T-cell (primary cell): ENCODE results near the gene CA6. TPM values are rescaled to one million over a fixed set of nuclear protein-coding genes. Genes with fewer than 3 reads are reported as not detected.

ENCODE experiments used
- ATAC-seq, 4 experiments: fragments of 200-7000 bp in 3 of 4; fragments of 150-1000 bp in 1 of 4; cut with Tn5 transposase; replicated peaks in 1 of 4; 1 replicate in 3 of 4; 2 replicates in 1 of 4; pipeline ENCODE4 v1.10.0; 2021; ENCODE audit warnings: moderate library complexity in 3 of 4, mild to moderate bottlenecking in 2 of 4, moderate number of reproducible peaks in 1 of 4
- CTCF ChIA-PET, 2 donors: fragments of 300-600 bp; sonication (Branson Sonifier 250); formaldehyde crosslinking; loops; one replicate each; lab custom pipeline; 2022; ENCODE audit warnings: antibody characterized with exemption in 2 of 2; lab: Charles Lee
- POLR2A ChIA-PET, 2 donors: fragments of 300-600 bp; sonication (Branson Sonifier 250); formaldehyde crosslinking; loops; one replicate each; lab custom pipeline; 2022; ENCODE audit warnings: antibody characterized with exemption in 2 of 2; lab: Charles Lee
- DNase-seq, 35 experiments: peaks; one replicate each; pipeline versions ENCODE4 v3.0.0 to v3.0.0-alpha.2; 2013 to 2023
- H3K27ac ChIP-seq: one replicate; pipeline ENCODE4 v1.5.1; 2013; ENCODE audit warnings: low read length
- H3K27me3 ChIP-seq, 2 experiments: replicated peaks in 1 of 2; 1 replicate in 1 of 2; 2 replicates in 1 of 2; pipeline versions ENCODE4 v1.6.1 to v1.7.0; 2013; ENCODE audit warnings: low read length in 1 of 2, mixed read lengths in 1 of 2; ENCODE audit not compliant: control insufficient read depth in 2 of 2, insufficient read depth in 2 of 2; ENCODE audit errors: extremely low read depth in 1 of 2
- H3K36me3 ChIP-seq, 2 donors: 1 replicate in 1 of 2; 2 replicates in 1 of 2; pipeline versions ENCODE4 v1.6.1 to v1.7.0; 2013; ENCODE audit warnings: low read length in 1 of 2; ENCODE audit not compliant: control insufficient read depth in 2 of 2, insufficient read depth in 1 of 2; ENCODE audit errors: extremely low read depth in 1 of 2
- H3K4me1 ChIP-seq, 2 experiments: 1 replicate in 1 of 2; 2 replicates in 1 of 2; pipeline versions ENCODE4 v1.6.1 to v1.7.0; 2013; ENCODE audit warnings: low read length in 2 of 2, mixed read lengths in 1 of 2; ENCODE audit not compliant: insufficient read depth in 2 of 2, control insufficient read depth in 1 of 2; ENCODE audit errors: extremely low read depth in 1 of 2
- H3K4me3 ChIP-seq, 2 donors: 1 replicate in 1 of 2; 2 replicates in 1 of 2; pipeline versions ENCODE4 v1.5.1 to v1.7.0; 2013; ENCODE audit warnings: mild to moderate bottlenecking in 2 of 2, low read length in 1 of 2, moderate library complexity in 1 of 2; ENCODE audit not compliant: control insufficient read depth in 1 of 2; ENCODE audit errors: extremely low read depth in 1 of 2
- H3K9me3 ChIP-seq: 2 replicates; pipeline ENCODE4 v1.7.0; 2013
- H3K27ac Mint-ChIP-seq, 2 donors: one replicate each; pipeline ENCODE4 v1.8.0; 2020 to 2021; ENCODE audit warnings: mild to moderate bottlenecking in 2 of 2, mixed read lengths in 2 of 2
- H3K27me3 Mint-ChIP-seq, 2 donors: one replicate each; pipeline ENCODE4 v1.8.0; 2021 to 2022; ENCODE audit warnings: mixed read lengths in 2 of 2
- H3K36me3 Mint-ChIP-seq: one replicate; pipeline ENCODE4 v1.8.0; 2021; ENCODE audit warnings: mixed read lengths
- H3K4me1 Mint-ChIP-seq, 3 donors: one replicate each; pipeline ENCODE4 v1.8.0; 2020 to 2022; ENCODE audit warnings: mixed read lengths in 3 of 3, mild to moderate bottlenecking in 1 of 3
- H3K4me3 Mint-ChIP-seq, 3 donors: one replicate each; pipeline ENCODE4 v1.8.0; 2020 to 2022; ENCODE audit warnings: mild to moderate bottlenecking in 3 of 3, mixed read lengths in 3 of 3, moderate library complexity in 3 of 3
- H3K9me3 Mint-ChIP-seq, 3 donors: one replicate each; pipeline ENCODE4 v1.8.0; 2020 to 2022; ENCODE audit warnings: mixed read lengths in 3 of 3
- WGBS: methylation state at CpG from one replicate; pipeline ENCODE4 v1.1.5; 2013; ENCODE audit warnings: missing lambda C conversion rate; ENCODE audit not compliant: insufficient coverage; 5-methylcytosine and 5-hydroxymethylcytosine counted together
- total RNA-seq, 35 experiments: library from RNA in 6 of 35; stranded (reverse) in 6 of 35; fragments of 120-200 nt in 1 of 35; gene quantifications; one replicate each; pipeline versions ENCODE4 v1.2.1 to v1.2.4 and lab custom pipeline; 2013 to 2026

Gene CA6
- total RNA-seq, 5 donors from 2014 or later (not counting 1 experiment from before 2014, with no cell fraction given) = 0.95 to 2.8 (median 1.8) TPM

DNA sequence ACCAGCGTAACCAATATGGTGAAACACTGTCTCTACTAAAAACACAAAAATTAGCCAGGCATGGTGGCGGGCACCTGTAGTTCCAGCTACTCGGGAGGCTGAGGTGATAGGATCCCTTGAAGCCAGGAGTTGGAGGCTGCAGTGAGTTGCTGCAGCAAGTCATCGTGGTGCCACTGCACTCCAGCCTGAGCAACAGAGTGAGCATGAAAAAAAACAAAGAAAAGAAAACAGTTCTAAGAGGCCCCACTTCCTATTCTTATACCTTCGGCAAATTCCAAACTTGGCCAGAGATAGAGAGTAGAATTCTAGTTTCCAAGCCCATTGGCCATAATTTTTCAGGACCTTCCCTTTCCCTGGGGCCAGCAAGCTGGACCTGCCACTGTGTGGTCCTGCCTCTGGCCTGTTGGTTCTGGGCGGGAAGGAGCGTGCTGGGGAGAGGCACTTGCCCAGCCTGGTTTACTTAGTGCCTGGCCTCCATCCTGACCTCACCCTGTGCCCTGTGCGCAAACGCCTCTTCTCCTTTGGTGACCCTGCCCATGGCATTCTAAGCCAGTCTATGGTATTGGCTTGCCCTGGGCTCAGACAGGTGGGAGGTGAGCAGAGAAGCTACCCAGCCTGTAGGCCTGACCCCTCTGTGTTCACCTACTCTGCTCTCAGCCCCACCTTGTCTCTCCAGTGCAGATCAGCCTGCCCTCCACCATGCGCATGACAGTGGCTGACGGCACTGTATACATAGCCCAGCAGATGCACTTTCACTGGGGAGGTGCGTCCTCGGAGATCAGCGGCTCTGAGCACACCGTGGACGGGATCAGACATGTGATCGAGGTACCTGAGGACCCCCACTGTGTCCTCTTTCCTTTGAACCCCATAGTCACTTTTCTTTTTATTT lies 11.0 kb downstream of the CA6 start:
- CTCF ChIA-PET = no interaction called here
- Histone ChIP-seq H3K27ac (no peak overlapping the region), H3K4me1 (peaks cover 7 to 26% of the 10 kb centered on the region in 2 experiments), H3K36me3 (peaks cover 0 to 2% of the 10 kb centered on the region in 2 donors), H3K27me3 (peaks cover 0 to 2% of the 10 kb centered on the region in 2 experiments), H3K9me3 (peaks cover 2% of the 10 kb centered on the region), H3K4me3 (no peak overlapping the region)
- Mint-ChIP-seq H3K27ac (peak overlapping the region; percentile 75 to 77), H3K4me1 (peaks cover 20 to 44% (median 44%) of the 10 kb centered on the region in 3 donors), H3K27me3 (peaks cover 0 to 2% of the 10 kb centered on the region in 2 donors), H3K9me3 (peaks cover 4 to 9% (median 6%) of the 10 kb centered on the region in 3 donors), H3K4me3 (peak overlapping the region in 1 of 3 donors; percentile 13), H3K36me3 (peaks cover 14% of the 10 kb centered on the region)
- no peak for DNase-seq
- peak in 3 of 4 experiments; percentile 33 to 51 (median 39) for ATAC-seq
- POLR2A ChIA-PET = no interaction called here
- WGBS = 89% methylated on average over 6 of the region's 17 CpGs

DNA sequence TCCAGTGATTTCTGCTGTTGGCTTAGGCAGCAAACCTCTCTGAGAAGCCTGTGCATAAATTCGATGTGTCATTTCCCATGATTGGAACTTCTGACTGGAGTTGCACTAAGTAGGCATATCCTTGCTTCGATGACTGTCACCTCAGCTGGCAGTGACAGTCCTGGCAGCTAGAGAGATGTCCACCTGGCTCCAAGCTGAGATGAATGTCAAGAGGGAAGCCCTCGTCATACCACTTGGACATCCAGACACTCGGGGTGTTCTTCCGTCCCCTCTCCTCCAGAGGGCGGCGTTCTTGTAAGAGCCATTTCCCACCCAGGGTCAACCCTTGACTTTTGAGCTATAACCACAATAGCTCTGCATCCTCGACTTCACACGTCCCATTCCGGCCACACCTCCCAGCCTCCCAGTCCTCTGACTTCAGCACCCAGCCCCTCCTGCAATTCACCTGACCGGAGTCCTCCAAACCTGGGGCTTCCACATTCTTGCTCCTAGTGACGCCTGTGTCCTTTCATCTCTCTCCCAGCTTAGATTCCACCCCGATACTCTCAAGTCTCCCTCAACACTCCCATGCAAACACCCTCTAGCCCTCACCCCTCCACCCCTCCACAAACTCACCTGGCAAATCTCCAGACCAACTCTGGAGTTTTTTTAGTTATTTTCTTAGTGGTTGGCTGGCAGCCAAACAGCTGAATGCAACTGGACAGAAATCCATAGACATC lies 17.3 kb downstream of the CA6 start:
- ChIA-PET POLR2A (interaction anchor here in 1 of 2 donors (0.7 kb wide), 1 partner anchor 534 kb away, joined by 4 read pairs; no protein-coding TSS in a partner anchor), CTCF (interaction anchor here (0.8 to 1.8 kb wide), 6 partner anchors 20 to 42 kb away, joined by 3 to 14 read pairs (median 4); no protein-coding TSS in a partner anchor)
- 53% methylated on average over 12 of the region's 13 CpGs for WGBS
- peak in 21 of 35 experiments; percentile 11 to 54 (median 24) for DNase-seq
- H3K4me1 ChIP-seq = peaks cover 10 to 64% of the 10 kb centered on the region in 2 experiments
- H3K36me3 ChIP-seq = peaks cover 0 to 6% of the 10 kb centered on the region in 2 donors
- H3K4me1 Mint-ChIP-seq = peaks cover 61 to 85% (median 75%) of the 10 kb centered on the region in 3 donors
- H3K27me3 Mint-ChIP-seq = peaks cover 0 to 2% of the 10 kb centered on the region in 2 donors
- peaks cover 41% of the 10 kb centered on the region for H3K36me3 Mint-ChIP-seq
- no peak overlapping the region for H3K27ac ChIP-seq
- H3K4me3 ChIP-seq = no peak overlapping the region
- H3K27ac Mint-ChIP-seq = peak overlapping the region; percentile 82 to 85
- H3K4me3 Mint-ChIP-seq = peak overlapping the region; percentile 34 to 92 (median 45)
- peak; percentile 33 to 53 (median 50) for ATAC-seq
- H3K27me3 ChIP-seq = peaks cover 0 to 2% of the 10 kb centered on the region in 2 experiments
- H3K9me3 Mint-ChIP-seq = peaks cover 4 to 9% (median 6%) of the 10 kb centered on the region in 3 donors
- H3K9me3 ChIP-seq = peaks cover 2% of the 10 kb centered on the region

DNA sequence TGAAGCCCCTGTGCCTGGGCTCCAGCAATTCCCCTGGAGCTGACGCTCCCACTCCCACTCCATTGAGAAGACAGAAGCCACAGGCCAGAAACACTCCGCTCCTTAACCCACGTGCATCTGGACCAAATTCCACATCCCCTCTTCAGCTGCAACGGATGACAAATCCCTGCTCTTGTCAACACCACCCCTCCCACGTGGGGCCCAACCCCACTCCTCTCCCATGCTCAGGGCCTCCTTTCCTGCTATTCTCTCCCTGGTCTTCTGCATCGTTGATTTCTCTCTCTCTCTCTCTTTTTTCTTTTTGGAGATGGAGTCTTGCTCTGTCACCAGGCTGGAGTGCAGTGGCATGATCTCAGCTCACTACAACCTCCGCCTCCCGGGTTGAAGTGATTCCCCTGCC lies 18.3 kb downstream of the CA6 start:
- ChIA-PET CTCF (interaction anchor here (0.6 to 1.8 kb wide), 4 partner anchors 24 to 44 kb away, joined by 3 to 14 read pairs (median 4); no protein-coding TSS in a partner anchor), POLR2A (interaction anchor here in 1 of 2 donors (0.6 kb wide), 1 partner anchor 35 kb away, joined by 5 read pairs; no protein-coding TSS in a partner anchor)
- Mint-ChIP-seq H3K4me3 (peak overlapping the region; percentile 25 to 92 (median 67)), H3K27ac (peak overlapping the region; percentile 82 to 87), H3K9me3 (peaks cover 4 to 9% (median 6%) of the 10 kb centered on the region in 3 donors), H3K27me3 (peaks cover 0 to 2% of the 10 kb centered on the region in 2 donors), H3K4me1 (peaks cover 62 to 90% (median 72%) of the 10 kb centered on the region in 3 donors), H3K36me3 (peaks cover 36% of the 10 kb centered on the region)
- Histone ChIP-seq H3K4me3 (no peak overlapping the region), H3K27ac (no peak overlapping the region), H3K4me1 (peaks cover 9 to 58% of the 10 kb centered on the region in 2 experiments), H3K27me3 (no peaks in the 10 kb centered on the region), H3K9me3 (peaks cover 2% of the 10 kb centered on the region), H3K36me3 (peaks cover 0 to 4% of the 10 kb centered on the region in 2 donors)
- WGBS = 75% methylated on average over 6 of the region's 8 CpGs
- ATAC-seq = no peak
- no peak for DNase-seq

DNA sequence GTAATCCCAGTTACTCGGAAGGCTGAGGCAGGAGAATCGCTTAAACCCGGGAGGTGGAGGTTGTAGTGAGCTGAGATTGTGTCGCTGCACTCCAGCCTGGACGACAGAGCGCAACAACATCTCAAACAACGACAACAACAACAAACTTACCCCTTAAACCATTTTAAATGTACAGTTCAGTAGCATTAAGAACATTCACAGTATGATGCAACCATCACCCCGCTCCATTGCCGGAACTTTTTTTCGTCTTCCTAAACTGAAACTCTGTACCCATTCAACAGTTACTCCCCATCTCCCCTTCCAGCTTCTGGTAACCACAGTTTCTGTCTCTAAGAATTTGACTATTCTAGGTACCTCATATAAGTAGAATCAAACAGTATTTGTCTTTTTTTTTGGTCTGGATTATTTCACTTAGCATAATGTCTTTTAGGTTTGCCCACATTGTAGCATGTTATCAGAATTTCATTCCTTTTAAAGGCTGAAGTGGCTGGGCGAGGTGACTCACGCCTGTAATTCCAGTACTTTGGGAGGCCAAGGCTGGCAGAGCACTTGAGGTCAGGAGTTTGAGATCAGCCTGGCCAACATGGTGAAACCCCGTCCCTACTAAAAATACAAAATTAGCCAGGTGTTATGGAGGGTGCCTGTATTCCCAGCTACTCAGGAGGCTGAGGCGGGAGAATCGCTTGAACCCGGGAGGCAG lies 19.6 kb downstream of the CA6 start:
- Mint-ChIP-seq H3K36me3 (peaks cover 39% of the 10 kb centered on the region), H3K4me1 (peaks cover 69 to 93% (median 74%) of the 10 kb centered on the region in 3 donors), H3K4me3 (peak overlapping the region; percentile 7 to 92 (median 67)), H3K27me3 (no peaks in the 10 kb centered on the region), H3K27ac (peak overlapping the region; percentile 82 to 87), H3K9me3 (peaks cover 2 to 7% (median 4%) of the 10 kb centered on the region in 3 donors)
- Histone ChIP-seq H3K4me1 (peaks cover 14 to 56% of the 10 kb centered on the region in 2 experiments), H3K4me3 (no peak overlapping the region), H3K36me3 (peaks cover 0 to 4% of the 10 kb centered on the region in 2 donors), H3K9me3 (peaks cover 2% of the 10 kb centered on the region), H3K27me3 (no peaks in the 10 kb centered on the region), H3K27ac (no peak overlapping the region)
- WGBS = 89% methylated on average over 3 of the region's 16 CpGs
- DNase-seq (no peak), ATAC-seq (no peak)
- POLR2A ChIA-PET = interaction anchor here in 1 of 2 donors (0.7 kb wide), 1 partner anchor 14 kb away, joined by 6 read pairs; no protein-coding TSS in a partner anchor
- CTCF ChIA-PET = interaction anchor here in 1 of 2 donors (0.6 kb wide), 1 partner anchor 38 kb away, joined by 3 read pairs; no protein-coding TSS in a partner anchor

DNA sequence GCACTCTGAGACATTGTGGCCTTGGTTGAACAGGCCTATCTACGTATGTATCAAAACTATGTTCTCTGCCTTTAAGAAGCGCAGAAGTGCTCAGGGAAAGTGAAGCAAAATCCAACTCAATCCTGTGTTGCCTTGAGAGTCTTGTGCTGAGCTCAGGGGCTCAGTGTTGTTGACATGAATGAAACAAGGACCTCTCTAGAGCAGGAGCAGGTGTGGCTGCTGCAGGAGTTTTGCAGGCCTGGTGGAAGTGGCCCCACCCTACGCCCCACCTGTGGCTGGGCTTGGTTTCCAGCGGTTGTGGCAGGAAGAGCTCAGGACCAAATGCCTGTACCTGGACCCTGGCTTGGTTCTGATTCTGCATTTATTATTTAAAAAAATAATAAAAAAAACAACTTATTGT lies 20.9 kb downstream of the CA6 start:
- Histone ChIP-seq H3K9me3 (no peaks in the 10 kb centered on the region), H3K36me3 (peaks cover 0 to 4% of the 10 kb centered on the region in 2 donors), H3K4me1 (peaks cover 15 to 67% of the 10 kb centered on the region in 2 experiments), H3K27me3 (no peaks in the 10 kb centered on the region), H3K27ac (no peak overlapping the region), H3K4me3 (no peak overlapping the region)
- CTCF ChIA-PET = interaction anchor here in 1 of 2 donors (1.0 kb wide), 1 partner anchor 38 kb away, joined by 3 read pairs; no protein-coding TSS in a partner anchor
- Mint-ChIP-seq H3K4me3 (peak overlapping the region; percentile 36 to 92 (median 60)), H3K9me3 (no peaks in the 10 kb centered on the region), H3K27ac (peak overlapping the region; percentile 86 to 87), H3K36me3 (peaks cover 34% of the 10 kb centered on the region), H3K27me3 (no peaks in the 10 kb centered on the region), H3K4me1 (peaks cover 74 to 91% (median 76%) of the 10 kb centered on the region in 3 donors)
- WGBS = 80% methylated on average over 2 of the region's 4 CpGs
- ATAC-seq (no peak), DNase-seq (peak in 1 of 35 experiments; percentile 8)
- POLR2A ChIA-PET = no interaction called here
